Ovary (tissue), 3 donors: ENCODE measurements around the gene ENTPD8.

Source experiments
- EP300 ChIP-seq: sonication (generic); formaldehyde crosslinking; IDR thresholded peaks from one replicate; pipeline ENCODE4 v1.6.1; 2017; ENCODE audit warnings: antibody characterized with exemption
- POLR2A ChIP-seq: fragments of 450-650 bp; IDR thresholded peaks from one replicate; pipeline ENCODE4 v1.6.1; 2017; ENCODE audit warnings: antibody characterized with exemption, mild to moderate bottlenecking, moderate library complexity
- TF ChIP-seq, protein P1 (sequence below), 3 donors: fragments of 450-650 bp in 2 of 3; fragments of 200-600 bp in 1 of 3; IDR thresholded peaks; one replicate each; pipeline versions ENCODE4 v1.5.1 to v1.8.0; 2016 to 2022; ENCODE audit warnings: antibody characterized with exemption in 3 of 3, mild to moderate bottlenecking in 1 of 3
- donor health status: DM: no; HTN: no; CAD: no.

DNA sequence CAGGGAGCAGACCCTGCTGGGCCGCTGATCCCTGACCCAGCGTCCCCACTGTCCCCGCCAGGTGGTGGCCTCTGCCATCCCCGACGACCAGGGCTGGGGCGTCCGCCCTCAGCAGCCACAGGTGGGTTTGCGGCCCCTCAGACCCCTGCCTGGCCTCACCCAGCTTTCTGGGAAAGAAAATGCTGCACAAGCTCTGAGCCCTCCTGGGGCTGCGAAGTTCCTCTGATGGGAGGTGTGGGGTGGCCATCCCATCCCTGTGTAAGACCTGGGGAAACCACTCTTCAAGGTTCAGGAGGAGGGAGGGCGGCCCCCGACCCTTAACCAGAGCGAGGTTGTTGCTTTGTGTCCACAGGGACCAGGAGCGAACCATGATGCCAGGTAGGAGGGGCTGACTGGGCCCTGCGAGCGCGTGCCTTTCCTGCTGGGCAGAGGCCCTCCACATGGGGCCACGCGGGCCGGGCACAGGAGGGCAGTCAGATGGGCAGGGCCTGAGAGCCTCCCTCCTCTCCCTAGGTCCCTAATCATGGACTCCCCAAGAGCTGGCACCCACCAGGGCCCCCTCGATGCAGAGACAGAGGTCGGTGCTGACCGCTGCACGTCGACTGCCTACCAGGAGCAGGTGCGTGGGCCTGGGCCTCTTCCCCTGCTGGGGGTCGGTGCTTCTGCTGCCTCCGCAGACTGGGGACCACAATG is 10.3 kb downstream of the ENTPD8 start:
- TF ChIP-seq POLR2A (no peak), EP300 (no peak)
- TF ChIP-seq, protein P1, sequence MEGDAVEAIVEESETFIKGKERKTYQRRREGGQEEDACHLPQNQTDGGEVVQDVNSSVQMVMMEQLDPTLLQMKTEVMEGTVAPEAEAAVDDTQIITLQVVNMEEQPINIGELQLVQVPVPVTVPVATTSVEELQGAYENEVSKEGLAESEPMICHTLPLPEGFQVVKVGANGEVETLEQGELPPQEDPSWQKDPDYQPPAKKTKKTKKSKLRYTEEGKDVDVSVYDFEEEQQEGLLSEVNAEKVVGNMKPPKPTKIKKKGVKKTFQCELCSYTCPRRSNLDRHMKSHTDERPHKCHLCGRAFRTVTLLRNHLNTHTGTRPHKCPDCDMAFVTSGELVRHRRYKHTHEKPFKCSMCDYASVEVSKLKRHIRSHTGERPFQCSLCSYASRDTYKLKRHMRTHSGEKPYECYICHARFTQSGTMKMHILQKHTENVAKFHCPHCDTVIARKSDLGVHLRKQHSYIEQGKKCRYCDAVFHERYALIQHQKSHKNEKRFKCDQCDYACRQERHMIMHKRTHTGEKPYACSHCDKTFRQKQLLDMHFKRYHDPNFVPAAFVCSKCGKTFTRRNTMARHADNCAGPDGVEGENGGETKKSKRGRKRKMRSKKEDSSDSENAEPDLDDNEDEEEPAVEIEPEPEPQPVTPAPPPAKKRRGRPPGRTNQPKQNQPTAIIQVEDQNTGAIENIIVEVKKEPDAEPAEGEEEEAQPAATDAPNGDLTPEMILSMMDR (IDR thresholded peaks at IDR 0.05), result no peak
